NCI-H1436 (cell line): Measurements from ENCODE around the gene CCDC148.
"Not testable (repeated sequence)": the region's sequence is repeated elsewhere in the genome, so short reads cannot be mapped to it uniquely, and the experiment has no call there.

Experiments used
- DNase-seq: peaks from one replicate; lab custom pipeline; 2025; lab: John Stamatoyannopoulos, UW

Gene CCDC148

DNA sequence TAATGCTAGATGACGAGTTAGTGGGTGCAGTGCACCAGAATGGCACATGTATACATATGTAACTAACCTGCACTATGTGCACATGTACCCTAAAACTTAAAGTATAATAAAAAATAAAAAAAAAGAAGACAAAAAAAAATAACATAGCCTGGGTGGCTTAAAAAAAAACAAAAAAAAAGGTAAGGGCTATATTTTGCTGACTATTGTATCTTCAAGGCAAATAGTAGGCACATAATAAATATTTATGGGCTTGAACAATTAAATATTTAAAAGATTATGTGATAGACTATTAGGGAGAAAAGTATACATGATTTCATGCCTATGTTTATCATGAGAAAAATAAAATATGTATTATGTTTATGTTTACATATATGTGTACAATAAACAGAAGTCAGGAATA, 99.4 kb downstream of the CCDC148 start:
- DNase-seq: no peak

DNA sequence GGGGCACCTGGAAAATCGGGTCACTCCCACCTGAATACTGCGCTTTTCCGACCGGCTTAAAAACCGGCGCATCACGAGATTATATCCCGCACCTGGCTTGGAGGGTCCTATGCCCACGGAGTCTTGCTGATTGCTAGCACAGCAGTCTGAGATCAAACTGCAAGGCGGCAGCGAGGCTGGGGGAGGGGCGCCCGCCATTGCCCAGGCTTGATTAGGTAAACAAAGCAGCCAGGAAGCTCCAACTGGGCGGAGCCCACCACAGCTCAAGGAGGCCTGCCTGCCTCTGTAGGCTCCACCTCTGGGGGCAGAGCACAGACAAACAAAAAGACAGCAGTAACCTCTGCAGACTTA, 105.1 kb downstream of the CCDC148 start:
- not testable (repeated sequence) for DNase-seq

DNA sequence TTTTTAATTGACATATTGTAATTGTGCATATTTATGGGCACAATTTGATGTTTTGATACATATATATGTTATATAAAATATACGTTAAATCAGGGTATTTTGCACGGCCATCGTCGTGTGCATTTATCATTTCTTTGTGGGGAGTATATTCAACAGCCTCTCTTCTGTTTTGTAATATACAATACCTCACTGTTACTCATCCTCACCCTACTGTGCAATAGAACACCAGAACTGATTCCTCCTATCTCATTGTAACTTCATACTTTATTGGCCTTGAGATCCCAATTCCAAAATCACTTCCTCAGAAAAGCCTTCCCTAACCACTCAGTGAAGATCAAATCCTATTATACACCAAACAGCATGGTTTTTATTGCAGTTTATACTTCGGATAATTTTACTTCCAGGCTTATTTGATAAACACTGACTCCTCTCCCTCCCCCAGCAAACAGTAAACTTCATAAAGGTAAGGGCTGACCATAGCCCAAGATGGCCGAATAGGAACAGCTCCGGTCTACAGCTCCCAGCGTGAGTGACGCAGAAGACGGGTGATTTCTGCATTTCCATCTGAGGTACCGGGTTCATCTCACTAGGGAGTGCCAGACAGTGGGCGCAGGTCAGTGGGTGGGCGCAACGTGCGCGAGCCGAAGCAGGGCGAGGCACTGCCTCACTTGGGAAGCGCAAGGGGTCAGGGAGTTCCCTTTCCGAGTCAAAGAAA, 105.6 kb downstream of the CCDC148 start:
- not testable (repeated sequence) for DNase-seq

DNA sequence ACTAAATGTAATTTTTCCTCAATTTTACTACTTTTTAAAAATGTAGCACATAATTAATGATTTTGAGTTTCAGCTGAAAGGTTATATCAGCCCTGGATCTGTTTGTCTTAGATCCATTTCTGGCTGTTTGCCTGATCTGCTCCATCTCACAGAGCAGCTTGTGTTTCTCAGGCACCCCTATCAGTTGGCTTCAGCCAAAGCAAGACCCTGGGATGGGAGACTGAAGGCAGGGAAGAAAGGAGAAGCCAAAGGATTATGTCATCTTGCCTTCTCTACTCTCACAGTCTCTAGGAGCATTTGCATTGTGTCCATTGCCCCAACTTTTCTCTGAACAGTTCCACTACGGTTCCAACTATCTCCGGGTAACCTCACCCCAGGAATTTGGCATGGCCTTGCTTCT, 110.5 kb downstream of the CCDC148 start:
- no peak for DNase-seq

DNA sequence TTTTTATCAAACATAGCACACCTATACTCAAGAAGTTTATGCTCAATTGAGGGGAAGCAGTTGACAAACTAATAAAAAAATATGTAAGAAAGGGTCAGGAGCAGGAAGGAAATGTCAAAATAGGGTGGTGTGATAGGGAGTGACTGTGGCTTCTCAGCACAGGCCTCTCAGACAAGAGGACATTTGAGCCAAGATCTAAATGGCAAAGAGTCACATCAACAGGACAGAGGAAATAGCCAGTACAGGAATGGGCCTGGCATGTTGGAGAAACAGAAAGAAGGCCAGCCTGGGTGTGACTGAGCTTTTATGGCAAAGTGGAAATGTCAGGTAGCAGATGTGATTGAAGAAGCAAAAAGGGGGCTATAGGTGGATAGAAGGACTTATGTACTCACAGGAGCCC, 117.0 kb downstream of the CCDC148 start:
- DNase-seq: no peak

DNA sequence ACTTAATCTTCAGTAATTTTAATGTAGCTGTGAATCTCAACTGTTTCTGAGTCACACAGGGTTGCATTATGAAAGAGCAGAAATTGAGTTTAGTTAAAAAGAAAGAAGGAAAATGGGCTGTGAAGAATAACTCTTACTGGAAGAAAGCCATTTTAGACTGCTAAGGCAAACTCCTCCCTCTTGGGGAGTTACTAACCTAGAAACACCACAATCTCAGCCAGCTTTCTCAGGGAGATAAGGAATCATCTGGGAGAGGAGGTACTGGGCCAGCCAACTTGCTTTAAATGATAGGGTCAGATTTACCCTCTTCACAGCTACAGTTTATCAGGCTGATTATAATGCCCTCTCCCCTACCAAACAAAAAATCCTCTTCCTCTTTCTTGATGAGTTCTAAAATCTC, 119.5 kb downstream of the CCDC148 start:
- DNase-seq: no peak

DNA sequence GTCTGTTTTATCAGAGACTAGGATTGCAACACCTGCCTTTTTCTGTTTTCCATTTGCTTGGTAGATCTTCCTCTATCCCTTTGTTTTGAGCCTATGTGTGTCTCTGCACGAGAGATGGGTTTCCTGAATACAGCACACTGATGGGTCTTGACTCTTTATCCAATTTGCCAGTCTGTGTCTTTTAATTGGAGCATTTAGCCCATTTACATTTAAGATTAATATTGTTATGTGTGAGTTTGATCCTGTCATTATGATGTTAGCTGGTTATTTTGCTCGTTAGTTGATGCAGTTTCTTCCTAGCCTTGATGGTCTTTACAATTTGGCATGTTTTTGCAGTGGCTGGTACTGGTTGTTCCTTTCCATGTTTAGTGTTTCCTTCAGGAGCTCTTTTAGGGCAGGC, 124.8 kb downstream of the CCDC148 start:
- not testable (repeated sequence) for DNase-seq

DNA sequence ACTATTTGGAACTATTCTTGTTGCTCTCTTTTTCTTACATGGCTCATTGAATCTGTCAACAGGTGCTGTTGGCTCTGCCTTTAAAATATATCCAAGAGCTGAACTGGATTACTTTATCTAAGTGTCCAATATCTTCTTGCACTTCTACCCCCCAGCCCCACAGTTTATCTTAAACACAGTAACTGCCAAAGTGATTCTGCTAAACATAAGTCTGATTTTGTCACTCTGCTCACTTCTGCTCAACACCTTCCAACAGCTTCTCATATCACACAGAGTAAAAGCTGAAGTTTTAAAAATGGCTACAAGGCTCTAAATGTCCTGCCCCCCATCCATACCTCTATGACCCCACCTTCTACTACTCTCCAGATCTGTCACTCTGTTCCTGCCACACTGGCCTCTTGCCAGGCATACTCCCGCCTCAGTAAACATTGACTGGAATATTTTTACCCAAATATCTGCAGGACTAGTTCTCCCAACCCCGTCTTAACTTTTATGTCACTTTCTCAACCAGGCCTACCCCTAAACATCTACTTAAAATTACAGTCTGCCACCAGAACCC, 130.7 kb downstream of the CCDC148 start:
- no peak for DNase-seq

DNA sequence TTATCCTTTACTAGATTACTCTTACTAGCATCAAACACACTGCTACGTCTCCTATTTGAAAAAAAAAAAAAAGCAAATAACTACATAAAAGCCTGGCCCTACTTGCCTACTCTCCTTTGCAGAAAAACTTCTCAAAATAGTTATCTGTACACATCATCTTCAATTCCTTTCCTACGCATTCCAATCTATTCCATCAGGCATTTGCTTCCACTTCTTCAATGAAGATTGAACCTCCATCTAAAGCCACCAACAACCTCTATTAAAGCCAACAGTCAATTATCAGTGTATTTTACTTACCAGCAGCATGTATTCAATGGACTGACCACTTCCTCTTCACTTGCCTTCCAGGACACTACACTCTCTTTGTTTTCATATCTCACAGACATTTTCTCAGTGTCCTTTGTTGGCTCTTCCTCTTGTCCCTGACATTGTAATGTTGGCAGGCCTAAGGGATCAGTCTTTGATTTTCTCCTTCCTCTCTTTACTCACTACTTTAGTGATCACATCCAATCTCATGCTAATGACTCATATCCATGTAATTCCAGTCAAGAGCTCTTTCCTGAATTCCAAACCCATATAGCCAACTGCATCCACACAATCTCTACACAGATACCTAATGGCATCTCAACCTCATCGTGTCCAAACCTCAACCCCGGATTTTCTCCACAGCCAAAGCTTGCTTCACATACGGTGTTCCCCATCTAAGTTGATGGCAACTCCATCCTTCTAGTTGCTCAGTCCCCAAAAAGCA, 131.3 kb downstream of the CCDC148 start:
- DNase-seq: no peak

DNA sequence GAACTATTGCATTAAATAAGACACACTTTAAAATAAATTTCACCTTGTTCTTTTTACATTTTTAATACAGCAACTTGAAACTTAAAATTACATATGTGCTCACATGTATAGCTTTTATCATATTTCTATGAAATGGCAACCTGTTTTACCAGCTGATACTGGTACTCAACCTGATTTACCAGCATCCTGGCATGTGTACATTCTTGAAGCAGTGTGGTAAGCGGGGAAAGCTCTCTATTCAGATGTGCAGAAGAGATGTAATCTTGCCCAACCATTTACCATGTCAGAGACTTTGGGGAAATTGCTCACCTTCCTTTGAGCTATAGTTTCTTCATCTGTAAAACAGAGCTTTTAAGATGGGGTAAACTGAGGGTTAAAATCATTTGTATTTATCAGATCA, 133.2 kb downstream of the CCDC148 start:
- DNase-seq: no peak

DNA sequence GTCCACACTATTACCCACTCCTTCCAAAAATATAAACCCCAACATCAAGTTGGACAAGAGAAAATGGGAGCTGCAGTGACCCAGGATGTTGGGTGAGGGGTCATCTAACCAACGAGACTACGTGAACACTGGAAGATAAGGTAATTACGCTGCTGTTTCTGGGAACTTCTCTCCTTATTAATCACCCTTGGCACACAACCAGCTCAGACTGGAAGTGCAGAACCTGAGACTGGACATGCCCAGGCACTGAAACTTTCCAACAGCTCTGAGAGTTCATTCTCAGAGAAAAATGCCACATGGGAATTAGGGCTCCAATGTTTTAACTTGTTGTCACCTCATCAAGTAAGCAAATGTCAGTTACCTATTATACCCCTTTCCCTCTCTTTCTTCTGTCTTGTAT, 135.3 kb downstream of the CCDC148 start:
- no peak for DNase-seq

DNA sequence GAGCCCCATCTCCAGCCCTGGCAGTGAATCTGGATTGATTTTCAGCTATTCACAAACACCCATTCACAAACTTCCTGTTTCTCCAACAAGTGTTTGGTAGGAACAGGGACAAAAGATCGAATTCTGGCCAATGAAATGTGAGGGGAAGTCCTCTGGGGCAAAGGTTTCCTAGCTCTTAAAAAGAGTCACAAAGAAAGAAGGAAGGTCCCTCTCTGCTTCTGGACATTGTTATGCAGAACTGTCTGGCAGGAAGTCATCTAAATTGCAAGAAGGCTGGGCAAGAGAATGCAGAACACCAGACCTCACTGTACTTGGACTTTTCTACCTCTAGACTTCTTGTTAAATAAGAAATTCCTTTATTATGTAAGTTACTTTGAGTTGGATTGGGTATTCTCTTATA, 137.3 kb downstream of the CCDC148 start:
- DNase-seq: no peak

DNA sequence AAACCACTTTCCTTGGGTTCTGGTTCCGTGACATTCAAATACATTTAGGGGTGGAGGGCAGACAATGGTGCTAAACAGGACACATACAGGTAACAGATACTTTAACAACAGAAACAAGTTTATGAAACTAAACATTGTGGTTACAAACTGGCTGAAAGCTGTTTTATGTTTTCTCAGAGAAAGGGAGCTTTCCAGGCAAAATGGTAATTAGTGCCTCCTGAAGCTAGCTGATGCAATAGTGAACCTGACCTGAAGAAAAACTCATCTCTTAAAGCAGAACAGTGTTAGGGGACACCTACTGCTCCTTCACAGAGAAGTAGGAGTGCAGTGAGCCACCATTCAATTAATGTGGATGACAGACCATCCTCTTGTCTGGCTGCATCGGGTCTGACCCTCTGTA, 138.9 kb downstream of the CCDC148 start:
- DNase-seq: no peak

DNA sequence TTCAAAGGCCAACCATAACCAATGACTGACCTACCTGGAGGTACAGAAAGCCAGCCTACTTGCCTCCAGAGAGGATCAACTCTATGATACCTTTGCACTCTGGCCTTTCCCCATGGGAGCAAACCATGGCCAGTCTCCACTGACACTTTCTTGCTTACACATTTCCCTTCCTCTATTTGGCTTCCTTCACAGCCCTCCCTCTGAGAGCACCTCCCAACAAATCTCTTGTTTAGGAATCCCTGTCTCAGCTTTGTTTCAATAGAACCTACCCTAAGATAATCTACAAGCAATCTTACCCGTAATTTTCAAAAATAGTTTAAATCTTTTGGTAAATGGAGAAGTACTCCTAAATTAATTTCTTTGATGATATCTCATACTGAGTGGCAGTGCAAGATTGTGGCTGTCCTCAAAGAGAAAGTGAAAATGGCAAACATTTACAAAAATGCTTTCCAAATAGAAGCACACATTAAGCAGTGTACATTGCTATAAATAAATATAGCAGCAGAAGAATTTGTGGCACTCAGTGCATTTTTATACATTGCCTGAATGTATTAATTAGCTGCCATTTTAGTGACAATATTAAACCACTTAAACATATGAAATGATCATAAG, 140.6 kb downstream of the CCDC148 start:
- no peak for DNase-seq

DNA sequence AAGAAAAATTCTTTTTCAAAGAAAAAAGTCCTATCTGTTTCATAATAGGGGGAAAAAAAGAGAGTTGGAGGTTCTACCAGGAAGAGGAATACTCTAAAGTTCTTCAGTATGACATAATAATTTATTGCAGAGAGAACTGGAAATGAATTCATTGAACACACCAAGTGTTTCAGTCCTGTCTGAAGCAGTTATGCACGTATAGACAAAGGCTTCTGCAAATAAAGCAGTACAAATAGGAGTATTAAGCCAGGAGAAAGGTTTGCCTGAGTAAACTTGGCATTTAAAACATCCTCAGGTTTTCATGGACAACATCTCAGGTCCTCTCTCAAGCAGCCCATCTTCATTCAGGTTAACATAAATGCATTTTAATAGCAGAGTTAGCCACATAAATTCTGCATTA, 141.6 kb downstream of the CCDC148 start:
- DNase-seq: no peak

DNA sequence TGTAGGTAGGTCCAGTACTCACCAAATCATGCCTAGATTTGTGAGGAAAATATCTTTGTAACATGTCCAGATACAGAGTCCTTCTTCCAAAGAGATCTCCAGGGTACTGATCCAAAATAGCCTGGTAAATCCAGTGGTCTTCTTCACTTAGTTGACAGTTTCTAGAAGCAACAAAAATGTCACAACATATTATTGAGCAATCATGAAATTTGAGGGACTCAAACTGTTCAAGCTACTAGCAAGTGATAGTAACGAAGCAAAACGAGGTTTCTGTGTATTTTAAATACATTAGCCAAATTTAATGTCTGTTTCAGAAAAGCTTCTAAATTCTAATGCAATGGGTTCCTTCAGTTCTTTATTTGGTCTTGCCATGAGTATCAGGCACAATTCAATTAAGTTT, 142.8 kb downstream of the CCDC148 start:
- DNase-seq: no peak

DNA sequence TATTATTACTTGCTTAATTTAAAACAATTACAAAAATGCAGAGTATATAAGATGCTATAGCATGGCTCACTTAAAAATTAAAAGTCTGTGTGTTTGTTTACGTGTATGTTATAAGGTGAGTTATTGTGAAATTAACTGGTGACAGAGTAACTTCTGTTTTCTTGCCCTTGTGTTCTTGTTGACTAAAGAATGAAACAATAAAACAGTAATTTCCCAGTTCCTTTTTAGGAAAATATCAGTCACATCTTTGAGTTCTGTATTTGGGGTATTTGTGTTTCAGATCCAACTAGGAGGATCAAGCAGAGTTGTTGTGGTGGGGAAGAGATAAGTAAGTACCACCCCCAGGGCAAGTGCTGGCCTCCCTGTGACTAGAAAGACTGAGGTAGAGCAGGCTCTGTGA, 143.6 kb downstream of the CCDC148 start:
- DNase-seq: no peak

DNA sequence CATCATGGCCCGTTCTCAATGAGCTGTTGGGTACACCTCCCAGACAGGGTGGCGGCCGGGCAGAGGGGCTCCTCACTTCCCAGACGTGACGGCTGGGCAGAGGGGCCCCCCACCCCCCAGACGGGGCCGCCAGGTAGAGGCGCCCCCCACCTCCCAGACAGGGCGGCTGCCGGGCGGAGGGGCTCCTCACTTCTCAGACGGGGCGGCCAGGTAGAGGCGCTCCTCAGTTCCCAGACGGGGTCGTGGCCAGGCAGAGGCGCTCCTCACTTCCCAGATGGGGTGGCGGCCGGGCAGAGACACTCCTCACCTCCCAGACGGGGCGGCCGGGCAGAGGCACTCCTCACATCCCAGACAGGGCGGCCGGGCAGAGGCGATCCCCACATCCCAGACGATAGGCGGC, 146.1 kb downstream of the CCDC148 start:
- not testable (repeated sequence) for DNase-seq

DNA sequence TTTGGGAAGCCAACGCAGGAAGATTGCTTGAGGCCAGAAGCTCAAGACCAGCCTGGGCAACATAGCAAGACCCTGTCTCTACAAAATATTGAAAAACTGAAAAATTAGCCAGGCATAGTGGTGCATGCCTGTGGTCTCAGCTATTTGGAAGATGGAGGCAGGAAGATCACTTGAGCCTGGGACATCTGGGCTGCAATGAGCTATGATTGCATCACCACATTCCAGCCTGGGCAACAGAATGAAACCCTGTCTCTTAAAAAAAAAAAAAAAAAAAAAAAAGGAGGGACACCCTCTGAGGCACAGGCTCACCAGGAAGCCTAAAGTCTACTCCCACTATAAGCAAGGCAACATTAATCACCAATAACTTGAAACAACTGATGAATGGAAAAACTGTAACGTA, 151.1 kb downstream of the CCDC148 start:
- DNase-seq: no peak

DNA sequence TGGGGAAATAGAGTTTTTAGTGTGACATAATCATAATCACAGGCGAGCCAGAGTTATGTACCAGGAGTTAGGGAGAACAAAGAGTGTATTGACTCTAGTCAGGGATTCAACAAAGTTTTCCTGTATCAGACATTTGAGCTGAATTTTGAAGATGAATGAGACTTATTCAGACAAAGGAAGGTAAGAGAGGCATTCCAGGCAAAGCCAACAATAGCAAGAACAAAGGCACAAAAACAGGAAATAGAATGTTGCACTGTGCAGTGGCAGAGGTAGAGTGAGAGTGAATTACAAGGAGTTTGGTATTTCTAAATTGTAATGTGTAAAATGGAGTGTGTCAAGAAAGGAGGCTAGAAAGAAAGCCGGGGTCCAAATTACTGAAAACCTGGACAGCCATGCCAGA, 156.2 kb downstream of the CCDC148 start:
- DNase-seq: no peak

DNA sequence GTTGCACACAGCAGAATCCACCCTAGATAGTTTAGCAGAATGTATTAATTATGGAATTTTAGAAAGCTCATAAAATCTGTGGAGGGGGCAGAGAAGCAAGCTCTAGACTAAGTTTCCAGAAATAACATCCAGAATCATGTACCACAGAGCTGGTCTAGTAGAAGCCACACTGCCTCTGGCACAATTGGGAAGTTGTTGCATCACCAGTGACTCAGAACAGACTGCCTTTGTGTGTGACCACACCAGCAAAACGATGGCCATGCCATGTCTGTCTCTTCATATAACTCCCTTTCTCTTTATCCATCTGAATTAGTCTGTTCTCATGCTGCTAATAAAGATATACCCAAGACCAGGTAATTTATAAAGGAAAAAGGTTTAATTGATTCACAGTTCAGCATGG, 158.9 kb downstream of the CCDC148 start:
- DNase-seq: no peak

DNA sequence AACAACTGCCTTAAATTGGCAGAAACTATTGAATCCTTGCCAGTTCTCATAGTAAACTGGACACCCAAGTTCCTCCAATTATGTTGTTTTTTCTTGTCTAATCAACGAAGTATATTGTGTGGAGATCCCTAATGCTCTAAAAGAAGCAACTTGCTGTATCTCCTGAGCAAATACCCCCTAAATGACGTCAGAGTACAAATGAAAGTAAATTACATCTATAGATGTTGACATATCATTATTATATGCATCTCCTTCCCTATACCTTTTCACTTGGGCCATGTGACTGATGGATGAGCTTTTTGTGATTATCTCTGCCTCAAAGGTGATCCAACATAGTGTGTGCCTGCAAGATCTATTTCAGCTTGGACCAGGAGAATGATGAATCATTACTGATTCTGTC, 159.4 kb downstream of the CCDC148 start:
- DNase-seq: no peak

DNA sequence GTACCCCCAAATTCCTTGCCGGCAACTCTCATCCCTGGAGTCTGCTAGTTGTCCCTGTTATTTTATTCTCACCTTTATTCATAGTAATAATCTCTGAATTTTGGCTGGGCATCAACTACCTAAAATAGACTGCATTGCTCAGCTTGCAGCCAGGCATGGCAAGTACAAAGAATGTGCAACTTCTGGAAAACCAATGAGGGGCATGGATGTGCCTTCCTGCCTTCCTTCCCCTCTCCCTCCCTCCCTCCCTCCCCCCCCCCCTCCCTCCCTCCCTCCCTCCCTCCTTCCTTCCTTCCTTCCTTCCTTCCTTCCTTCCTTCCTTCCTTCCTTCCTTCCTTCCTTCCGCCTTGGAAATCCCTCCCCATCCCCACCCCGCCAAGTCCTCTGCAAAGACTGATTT, 162.8 kb downstream of the CCDC148 start:
- no peak for DNase-seq
